LHCN-M2 (cell line): ENCODE measurements around the gene CD3E. TPM values are rescaled to one million over a fixed set of nuclear protein-coding genes. Genes with fewer than 3 reads are reported as not detected.
A peak's percentile ranks its signal among the peaks of the same experiment; 100 is the strongest.
"Not testable (repeated sequence)": the region's sequence is repeated elsewhere in the genome, so short reads cannot be mapped to it uniquely, and the experiment has no call there.

Experiments
- DNase-seq: peaks from one replicate; pipeline ENCODE4 v3.0.0-alpha.2; 2012; ENCODE audit warnings: low read depth
- total RNA-seq: library from RNA; depleted of rRNA; stranded (reverse); fragments of >200 nt; gene quantifications from 2 replicates; pipeline ENCODE4 v1.2.3, GENCODE V29; 2014

Gene CD3E
- total RNA-seq, 1 experiment from 2014 or later, result not detected

DNA sequence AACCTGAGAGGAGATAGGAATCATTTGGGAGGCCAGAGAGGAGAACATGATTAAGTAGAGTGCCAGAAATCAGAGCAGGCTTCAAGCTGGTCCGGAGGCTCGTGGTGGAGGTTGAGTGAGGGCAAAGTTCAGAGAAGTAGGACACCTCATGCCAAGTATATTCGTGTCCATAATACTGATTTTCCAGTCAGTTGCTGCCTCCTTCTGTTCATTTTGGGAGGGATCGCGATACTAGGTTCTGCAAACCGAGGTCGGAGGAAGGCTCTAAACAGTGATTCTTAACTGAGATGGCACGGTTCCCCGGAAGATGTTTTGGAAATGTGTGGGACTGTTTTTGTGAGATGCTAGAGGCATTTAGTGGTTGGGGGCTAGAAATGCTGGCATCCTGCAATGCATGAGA, 13.6 kb upstream of the CD3E start:
- DNase-seq, result no peak

GRCh38 chr11:118291477-118292135, 12.9 kb upstream of the CD3E start:
- no peak for DNase-seq

- DNase-seq, result no peak
Observed at GRCh38 chr11:118294053-118294452, 10.5 kb upstream of the CD3E start.

DNA sequence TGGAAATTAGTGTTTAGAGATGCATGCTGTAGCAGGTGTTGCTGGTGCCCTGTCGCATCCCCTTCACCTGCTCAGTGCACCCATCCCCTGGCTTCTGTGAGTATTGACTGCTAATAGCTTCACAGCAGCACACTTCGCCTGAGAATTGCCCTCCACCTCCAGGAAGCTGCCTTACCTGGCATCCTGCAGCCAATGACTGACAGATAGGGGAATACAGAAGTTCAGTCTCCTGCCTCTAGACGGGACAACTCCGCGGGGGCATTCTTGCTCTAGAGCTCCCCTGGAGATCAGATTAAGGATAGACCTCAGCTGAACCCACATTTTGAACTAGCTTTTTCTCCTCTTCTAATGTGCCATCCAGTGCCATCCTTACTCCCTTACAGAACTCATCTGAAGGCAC, 9.3 kb upstream of the CD3E start:
- DNase-seq, result no peak

- DNase-seq, result no peak
Observed at GRCh38 chr11:118295815-118296454, 8.6 kb upstream of the CD3E start.

- DNase-seq, result no peak
Observed at GRCh38 chr11:118301600-118302195, 2.8 kb upstream of the CD3E start.

DNA sequence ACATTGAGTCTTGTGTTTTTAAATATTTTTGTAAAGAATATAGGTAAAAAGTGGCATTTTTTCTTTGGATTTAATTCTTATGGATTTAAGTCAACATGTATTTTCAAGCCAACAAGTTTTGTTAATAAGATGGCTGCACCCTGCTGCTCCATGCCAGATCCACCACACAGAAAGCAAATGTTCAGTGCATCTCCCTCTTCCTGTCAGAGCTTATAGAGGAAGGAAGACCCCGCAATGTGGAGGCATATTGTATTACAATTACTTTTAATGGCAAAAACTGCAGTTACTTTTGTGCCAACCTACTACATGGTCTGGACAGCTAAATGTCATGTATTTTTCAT, 333 bp upstream of the CD3E start:
- DNase-seq, result no peak

DNA sequence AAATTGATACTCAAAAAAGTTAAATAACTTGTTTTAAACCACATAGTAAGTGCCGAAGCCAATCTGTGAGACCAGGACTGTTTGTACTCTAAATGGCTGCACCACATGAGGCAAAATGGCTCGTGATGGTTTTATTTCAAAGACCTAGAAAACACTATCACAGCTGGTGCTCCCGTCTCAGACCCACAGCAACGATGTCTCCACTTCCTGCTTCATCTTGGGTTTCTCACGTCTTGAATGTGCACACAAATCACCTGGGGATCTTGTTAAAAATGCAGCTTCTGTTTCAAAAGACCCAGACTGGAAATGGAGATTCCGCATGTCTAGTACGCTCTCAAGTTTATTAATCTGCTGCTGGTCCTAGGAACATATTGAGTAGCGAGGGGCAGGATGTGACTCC, 1.2 kb downstream of the CD3E start:
- DNase-seq, result no peak

DNA sequence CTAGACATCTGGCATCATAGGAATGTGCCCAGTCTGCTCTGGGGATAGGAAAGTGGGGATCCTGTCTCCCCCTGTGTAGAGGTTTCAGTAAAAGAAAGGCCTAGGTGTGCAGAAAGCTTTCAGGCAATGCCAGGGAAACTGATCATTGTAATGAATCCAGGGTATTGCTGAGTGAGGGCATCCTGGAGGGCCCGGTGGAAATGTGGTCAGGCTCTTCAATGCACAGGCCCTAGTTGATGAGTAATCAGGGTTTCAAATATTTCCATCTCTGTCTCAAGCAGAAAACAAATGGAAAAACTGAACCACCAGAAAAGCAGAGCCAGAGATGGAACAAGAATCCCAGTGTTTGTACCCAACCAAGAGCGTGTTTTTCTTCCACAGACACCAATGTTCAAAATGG, 2.0 kb downstream of the CD3E start:
- DNase-seq, result no peak

- not testable (repeated sequence) for DNase-seq
Observed at GRCh38 chr11:118308995-118309528, 4.5 kb downstream of the CD3E start.

DNA sequence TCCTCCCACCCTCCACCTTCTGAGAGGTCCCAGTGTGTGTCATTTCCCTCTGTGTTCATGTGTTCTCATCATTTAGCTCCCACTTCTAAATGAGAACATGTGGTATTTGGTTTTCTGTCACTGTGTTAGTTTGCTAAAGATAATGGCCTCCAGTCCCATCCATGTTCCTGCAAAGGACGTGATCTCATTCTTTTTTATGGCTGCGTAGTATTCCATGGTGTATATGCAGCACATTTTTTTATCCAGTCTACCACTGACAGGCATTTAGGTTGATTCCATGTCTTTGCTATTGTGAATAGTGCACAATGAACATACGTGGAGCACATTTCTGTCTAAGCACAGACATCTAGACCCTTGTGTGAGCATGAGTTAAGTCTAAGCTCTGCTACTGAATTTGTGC, 5.7 kb downstream of the CD3E start:
- no peak for DNase-seq

- DNase-seq, result peak; percentile 39
Observed at GRCh38 chr11:118310781-118311485, 6.4 kb downstream of the CD3E start.

DNA sequence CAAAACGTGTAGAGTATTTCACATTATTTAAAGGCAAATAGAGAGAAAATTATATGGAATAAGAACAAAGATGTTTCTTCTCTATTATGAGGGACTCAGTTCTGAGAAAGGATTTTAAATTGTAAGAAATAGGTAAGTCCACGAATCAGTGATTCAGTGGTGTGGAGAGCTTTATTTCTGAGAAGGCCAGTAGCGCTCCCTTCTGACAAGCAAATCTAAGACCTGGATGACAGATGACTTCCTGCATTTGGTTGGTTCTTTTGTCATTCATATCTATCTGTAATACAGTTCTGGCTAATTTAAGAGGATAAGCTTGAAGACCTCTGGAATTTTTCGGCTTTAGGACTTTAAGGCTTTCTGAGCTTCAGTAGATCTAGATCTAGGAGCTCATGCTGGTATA, 7.0 kb downstream of the CD3E start:
- DNase-seq, result no peak

DNA sequence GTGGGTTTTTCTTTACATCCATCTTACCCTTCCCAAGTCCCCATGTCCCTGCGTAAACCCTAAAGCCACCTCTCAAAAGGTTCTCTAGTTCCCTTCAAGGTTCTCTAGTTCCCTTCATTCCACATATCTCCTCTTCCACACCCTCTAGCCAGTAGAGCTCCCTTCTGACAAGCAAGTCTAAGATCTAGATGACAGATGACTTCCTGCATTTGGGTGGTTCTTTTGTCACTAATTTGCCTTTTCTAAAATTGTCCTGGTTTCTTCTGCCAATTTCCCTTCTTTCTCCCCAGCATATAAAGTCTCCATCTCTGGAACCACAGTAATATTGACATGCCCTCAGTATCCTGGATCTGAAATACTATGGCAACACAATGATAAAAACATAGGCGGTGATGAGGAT, 7.8 kb downstream of the CD3E start:
- no peak for DNase-seq

DNA sequence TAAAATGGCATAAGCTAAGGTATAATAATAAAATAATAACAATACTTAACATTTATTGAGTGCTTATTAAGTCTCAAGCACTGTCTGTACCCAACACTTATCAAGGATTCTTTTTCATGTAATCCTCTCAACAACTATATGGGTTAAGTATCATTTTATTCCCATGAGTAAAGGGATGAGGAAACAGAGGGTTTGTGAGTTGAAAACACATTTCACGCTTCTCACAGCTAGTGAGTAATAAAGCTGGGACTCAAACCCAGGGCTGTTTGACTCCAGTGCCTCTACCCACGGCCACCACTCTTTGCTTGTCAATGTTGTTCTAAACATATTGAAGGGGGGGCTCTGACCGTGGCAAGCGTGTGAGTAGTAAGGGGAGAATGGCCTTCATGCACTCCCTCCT, 8.7 kb downstream of the CD3E start:
- DNase-seq, result peak; percentile 38

DNA sequence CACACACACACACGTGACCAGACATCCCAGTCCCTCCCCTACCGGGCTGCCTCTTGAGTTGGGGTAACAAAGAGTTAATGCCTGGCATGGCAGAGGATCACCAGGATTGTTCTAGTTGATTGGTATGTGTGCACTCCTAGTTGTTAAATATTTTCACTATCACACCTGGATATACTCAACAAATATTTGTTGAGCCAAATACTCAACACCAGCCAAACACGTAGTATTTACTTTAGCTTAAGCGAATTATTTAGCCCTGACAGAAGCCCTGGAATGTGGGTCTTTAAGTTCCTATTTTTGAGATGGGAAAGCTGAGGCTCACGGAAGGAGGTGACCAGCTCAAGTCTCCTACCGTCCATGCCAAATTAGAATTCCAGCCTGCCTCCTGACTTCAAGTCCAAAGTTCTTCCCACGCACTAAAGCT, 10.5 kb downstream of the CD3E start:
- DNase-seq, result no peak

DNA sequence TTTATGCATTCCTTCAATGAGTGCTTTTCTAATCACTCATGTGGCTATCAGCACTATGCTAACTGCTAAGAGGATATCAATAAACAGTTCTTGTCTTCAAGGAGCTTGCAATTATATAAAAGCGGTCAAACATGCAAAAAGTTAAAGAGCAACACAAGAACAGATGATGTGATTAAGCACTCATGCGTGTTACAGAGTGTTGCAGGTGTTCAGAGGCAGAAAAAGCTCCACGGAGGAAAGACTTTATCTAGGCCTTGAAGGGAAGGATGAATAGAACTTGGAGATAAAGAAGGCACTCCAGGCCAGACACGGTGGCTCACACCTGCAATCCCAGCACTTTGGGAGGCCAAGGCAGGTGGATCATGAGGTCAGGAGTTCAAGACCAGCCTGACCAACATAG, 13.6 kb downstream of the CD3E start:
- no peak for DNase-seq

DNA sequence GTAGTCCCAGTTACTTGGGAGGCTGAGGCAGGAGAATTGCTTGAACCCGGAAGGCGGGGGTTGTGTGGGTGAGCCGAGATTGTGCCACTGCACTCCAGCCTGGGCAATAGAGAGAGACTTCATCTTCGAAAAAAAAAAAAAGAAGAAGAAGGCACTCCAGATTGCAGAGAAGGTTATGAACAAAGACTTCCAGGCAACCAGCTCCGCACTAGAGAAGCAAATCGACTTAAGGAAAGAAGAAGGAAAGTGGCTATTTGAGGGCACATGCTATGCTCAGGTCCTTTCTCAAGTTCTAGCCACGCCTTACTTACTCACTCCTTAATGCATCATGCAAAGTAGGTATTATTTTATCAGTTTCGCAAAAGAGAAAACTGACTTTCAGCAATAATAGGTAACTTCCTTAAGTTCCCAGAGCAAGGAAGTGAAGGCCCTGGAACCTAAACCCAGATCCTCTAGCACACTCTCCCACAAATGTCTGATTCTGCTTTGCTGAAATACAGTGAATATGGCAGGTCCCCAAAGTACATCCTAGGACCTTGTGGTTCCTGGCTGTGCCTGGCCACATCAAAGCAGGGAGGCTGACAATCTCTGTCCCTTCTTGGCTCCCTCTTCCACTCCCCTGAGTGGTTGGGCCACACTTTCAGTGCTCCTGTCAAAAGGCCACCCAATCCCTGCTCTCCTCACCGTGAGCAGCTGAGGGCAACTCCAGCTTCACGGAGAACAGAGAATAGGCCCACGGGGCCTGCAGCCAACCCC, 14.2 kb downstream of the CD3E start:
- no peak for DNase-seq

DNA sequence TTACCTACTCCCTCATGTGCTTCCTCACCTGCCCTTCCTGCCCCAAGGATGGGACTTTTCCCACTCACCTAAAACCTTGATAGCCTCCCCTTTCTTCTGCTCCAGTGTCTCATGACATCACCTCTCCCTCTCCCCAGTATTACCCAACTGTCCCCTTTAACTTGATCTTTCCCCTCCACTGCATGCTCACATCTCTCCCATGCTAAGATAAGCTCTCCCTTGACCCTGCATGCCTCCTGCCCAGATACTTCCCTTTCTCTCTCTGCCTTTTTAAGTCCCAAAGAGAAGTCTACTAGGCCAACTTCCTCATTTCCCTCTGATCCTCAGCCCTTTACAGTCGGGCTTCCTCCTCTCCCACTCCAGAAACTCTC, 14.8 kb downstream of the CD3E start:
- DNase-seq, result no peak

GRCh38 chr11:118320515-118320914, 16.0 kb downstream of the CD3E start:
- no peak for DNase-seq

DNA sequence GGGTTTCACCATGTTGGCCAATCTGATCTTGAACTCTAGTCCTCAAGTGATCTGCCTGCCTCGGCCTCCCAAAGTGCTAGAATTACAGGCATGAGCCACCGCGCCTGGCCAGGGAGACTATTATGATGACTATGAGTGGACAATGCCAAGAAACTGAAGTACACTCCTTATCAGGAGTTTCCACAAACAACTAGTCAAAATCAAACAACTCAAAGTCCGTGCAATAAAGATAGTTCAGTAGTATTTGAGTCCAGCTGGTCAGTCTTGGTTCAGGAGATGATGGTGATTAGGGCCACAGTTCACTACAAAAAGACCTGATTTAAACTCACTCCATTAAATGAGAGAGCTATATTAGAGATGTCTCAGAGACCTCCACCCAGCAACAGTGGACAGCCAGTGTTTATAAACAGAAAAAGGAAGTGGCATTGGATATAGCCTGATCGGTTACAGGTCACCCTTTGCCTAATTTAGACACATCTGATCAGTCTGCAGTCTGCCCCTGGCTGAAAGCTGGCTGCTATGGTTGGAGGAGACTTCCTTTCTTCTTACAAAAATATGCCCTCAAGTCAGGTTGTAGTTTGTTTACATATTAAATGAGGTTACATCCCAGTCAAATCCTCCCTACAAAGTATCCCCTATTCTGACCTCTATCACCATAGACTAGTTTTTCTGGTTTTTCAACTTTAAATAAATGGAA, 17.0 kb downstream of the CD3E start:
- no peak for DNase-seq
